Urinary bladder (tissue), 4 donors: ENCODE measurements around the gene ENDOD1. TPM values are rescaled to one million over a fixed set of nuclear protein-coding genes. Genes with fewer than 3 reads are reported as not detected.
"Not testable (repeated sequence)": the region's sequence is repeated elsewhere in the genome, so short reads cannot be mapped to it uniquely, and the experiment has no call there.

Experiments used
- DNase-seq: peaks from one replicate; pipeline ENCODE4 v3.0.0-alpha.2; 2015; ENCODE audit errors: extremely low spot score
- H3K27ac ChIP-seq: one replicate; pipeline ENCODE4 v1.5.1; 2013; ENCODE audit warnings: low read depth, mild to moderate bottlenecking, moderate library complexity
- H3K36me3 ChIP-seq: one replicate; pipeline ENCODE4 v1.6.1; 2013; ENCODE audit warnings: mild to moderate bottlenecking, moderate library complexity; ENCODE audit not compliant: insufficient read depth
- H3K4me1 ChIP-seq: one replicate; pipeline ENCODE4 v1.6.1; 2013; ENCODE audit warnings: mild to moderate bottlenecking, moderate library complexity; ENCODE audit not compliant: insufficient read depth
- H3K4me3 ChIP-seq: one replicate; pipeline ENCODE4 v1.5.1; 2013; ENCODE audit warnings: low read depth, low read length
- WGBS: extraction: QIAGEN DNeasy Blood & Tissue Kit; methylation state at CpG from one replicate; pipeline ENCODE4 v1.1.7; 2013; 5-methylcytosine and 5-hydroxymethylcytosine counted together
- polyA plus RNA-seq: library from polyadenylated mRNA; stranded (reverse); fragments of 200-250 nt; gene quantifications from one replicate; pipeline ENCODE4 v1.2.3, GENCODE V29; 2013
- total RNA-seq: library from RNA; depleted of rRNA; stranded (reverse); fragments of >200 nt; gene quantifications from one replicate; pipeline ENCODE4 v1.2.3, GENCODE V29; 2014
- donor health status: healthy with polysubstance abuse.
- donor health status: healthy.

Gene ENDOD1
- 34.3 TPM for total RNA-seq
- 23.9 TPM for polyA plus RNA-seq

GRCh38 chr11:95089620-95090542 is at the start of gene ENDOD1:
TSS of gene ENDOD1 (plus strand) at chr11:95089846. CDS start at chr11:95089928, 82 bp downstream.
- Histone ChIP-seq H3K27ac (peak within 1 kb of the TSS; percentile 97), H3K4me1 (no peaks in the 10 kb centered on the region), H3K36me3 (no peaks in the 10 kb centered on the region), H3K4me3 (peak within 1 kb of the TSS; percentile 69)
- under 1% methylated on average over 106 of the region's 106 CpGs for WGBS
- peak; percentile 71 for DNase-seq

GRCh38 chr11:95042239-95042638 is 47.4 kb upstream of the ENDOD1 start:
- 99% methylated on average over 1 of the region's 1 CpG for WGBS
- H3K36me3 ChIP-seq, result no peaks in the 10 kb centered on the region
- no peak for DNase-seq

GRCh38 chr11:95042906-95043305 is 46.7 kb upstream of the ENDOD1 start:
- Histone ChIP-seq H3K27ac (no peak overlapping the region), H3K36me3 (no peaks in the 10 kb centered on the region), H3K4me3 (no peak overlapping the region), H3K4me1 (no peaks in the 10 kb centered on the region)
- 87% methylated on average over 3 of the region's 3 CpGs for WGBS
- no peak for DNase-seq

More at GRCh38 chr11:95042239-95042638, 47.4 kb upstream of the ENDOD1 start:
- Histone ChIP-seq H3K4me1 (no peaks in the 10 kb centered on the region), H3K27ac (no peak overlapping the region), H3K4me3 (no peak overlapping the region)

GRCh38 chr11:95044010-95044409 is 45.6 kb upstream of the ENDOD1 start:
- 21% methylated on average over 4 of the region's 4 CpGs for WGBS
- no peaks in the 10 kb centered on the region for H3K4me1 ChIP-seq
- H3K36me3 ChIP-seq, result no peaks in the 10 kb centered on the region
- H3K27ac ChIP-seq, result no peak overlapping the region
- no peak for DNase-seq
- H3K4me3 ChIP-seq, result no peak overlapping the region

GRCh38 chr11:95045812-95046211 is 43.8 kb upstream of the ENDOD1 start:
- H3K4me3 ChIP-seq, result no peak overlapping the region
- DNase-seq, result no peak

GRCh38 chr11:95049122-95049521 is 40.5 kb upstream of the ENDOD1 start, which contains the start of gene KDM4F:
TSS of gene KDM4F (plus strand) at chr11:95049422.
- H3K36me3 ChIP-seq, H3K4me1 ChIP-seq, H3K4me3 ChIP-seq, H3K27ac ChIP-seq, DNase-seq: not testable (repeated sequence)
- 75% methylated on average over 3 of the region's 3 CpGs for WGBS

More at GRCh38 chr11:95045812-95046211, 43.8 kb upstream of the ENDOD1 start:
- Histone ChIP-seq H3K27ac (no peak overlapping the region), H3K4me1 (no peaks in the 10 kb centered on the region), H3K36me3 (no peaks in the 10 kb centered on the region)

- no peak for DNase-seq
- no peak overlapping the region for H3K4me3 ChIP-seq
- H3K27ac ChIP-seq, result no peak overlapping the region
- H3K4me1 ChIP-seq, result no peaks in the 10 kb centered on the region
- no peaks in the 10 kb centered on the region for H3K36me3 ChIP-seq
- 93% methylated on average over 22 of the region's 22 CpGs for WGBS
Measured at GRCh38 chr11:95050595-95051202, 38.9 kb upstream of the ENDOD1 start.

- 79% methylated on average over 2 of the region's 2 CpGs for WGBS
- Histone ChIP-seq H3K4me3 (no peak overlapping the region), H3K27ac (no peak overlapping the region), H3K36me3 (no peaks in the 10 kb centered on the region), H3K4me1 (no peaks in the 10 kb centered on the region)
- DNase-seq, result no peak
Measured at GRCh38 chr11:95054356-95054755, 35.3 kb upstream of the ENDOD1 start.

GRCh38 chr11:95055283-95055897 is 34.3 kb upstream of the ENDOD1 start:
- Histone ChIP-seq H3K36me3 (no peaks in the 10 kb centered on the region), H3K4me1 (no peaks in the 10 kb centered on the region), H3K27ac (no peak overlapping the region), H3K4me3 (no peak overlapping the region)
- WGBS, result 43% methylated on average over 2 of the region's 2 CpGs
- no peak for DNase-seq

GRCh38 chr11:95057959-95058358 is 31.7 kb upstream of the ENDOD1 start:
- no peaks in the 10 kb centered on the region for H3K4me1 ChIP-seq
- 95% methylated on average over 8 of the region's 8 CpGs for WGBS
- DNase-seq, result no peak

GRCh38 chr11:95058621-95059020 is 31.0 kb upstream of the ENDOD1 start:
- no peak overlapping the region for H3K4me3 ChIP-seq
- H3K4me1 ChIP-seq, result no peaks in the 10 kb centered on the region
- no peak overlapping the region for H3K27ac ChIP-seq
- no peaks in the 10 kb centered on the region for H3K36me3 ChIP-seq
- WGBS, result 73% methylated on average over 1 of the region's 1 CpG
- DNase-seq, result no peak

More at GRCh38 chr11:95057959-95058358, 31.7 kb upstream of the ENDOD1 start:
- no peaks in the 10 kb centered on the region for H3K36me3 ChIP-seq
- no peak overlapping the region for H3K4me3 ChIP-seq
- H3K27ac ChIP-seq, result no peak overlapping the region

GRCh38 chr11:95059046-95059445 is 30.6 kb upstream of the ENDOD1 start:
- H3K4me1 ChIP-seq, result no peaks in the 10 kb centered on the region
- H3K4me3 ChIP-seq, result no peak overlapping the region
- 82% methylated on average over 6 of the region's 6 CpGs for WGBS
- no peak for DNase-seq
- H3K36me3 ChIP-seq, result no peaks in the 10 kb centered on the region
- no peak overlapping the region for H3K27ac ChIP-seq

- Histone ChIP-seq H3K4me1 (no peaks in the 10 kb centered on the region), H3K4me3 (no peak overlapping the region), H3K27ac (no peak overlapping the region), H3K36me3 (no peaks in the 10 kb centered on the region)
- 89% methylated on average over 1 of the region's 1 CpG for WGBS
- no peak for DNase-seq
Measured at GRCh38 chr11:95065336-95065735, 24.3 kb upstream of the ENDOD1 start.

GRCh38 chr11:95066716-95067038 is 23.0 kb upstream of the ENDOD1 start, which contains the start of gene SRSF8:
TSS of gene SRSF8 (plus strand) at chr11:95066919. CDS start at chr11:95067227, 308 bp downstream.
- no peak for DNase-seq
- no peaks in the 10 kb centered on the region for H3K36me3 ChIP-seq
- H3K27ac ChIP-seq, result peak within 1 kb of the TSS; percentile 99
- peak within 1 kb of the TSS; percentile 81 for H3K4me3 ChIP-seq
- no peaks in the 10 kb centered on the region for H3K4me1 ChIP-seq
- under 1% methylated on average over 4 of the region's 4 CpGs for WGBS
